Prostate gland (tissue), 2 donors: ENCODE results near the gene AFF3. TPM values are rescaled to one million over a fixed set of nuclear protein-coding genes. Genes with fewer than 3 reads are reported as not detected.
A peak's percentile ranks its signal among the peaks of the same experiment; 100 is the strongest.

Source experiments
- DNase-seq: peaks from one replicate; pipeline ENCODE4 v3.0.0-alpha.2; 2019; ENCODE audit warnings: low spot score
- H3K27ac ChIP-seq, 2 donors: fragments of 200-600 bp; sonication (generic); 2 replicates each; pipeline ENCODE4 v1.5.1; 2017 to 2019
- H3K27me3 ChIP-seq: fragments of 200-600 bp; sonication (generic); replicated peaks from 2 replicates; pipeline ENCODE4 v1.5.1; 2019; ENCODE audit not compliant: insufficient read depth
- H3K36me3 ChIP-seq, 2 donors: fragments of 200-600 bp; sonication (generic); 1 replicate in 1 of 2; 2 replicates in 1 of 2; pipeline versions ENCODE4 v1.5.1 to v1.8.1; 2017 to 2019
- H3K4me1 ChIP-seq: fragments of 200-600 bp; sonication (generic); replicated peaks from 2 replicates; pipeline ENCODE4 v1.5.1; 2019
- H3K4me3 ChIP-seq, 2 donors: fragments of 200-600 bp; sonication (generic); 2 replicates each; pipeline ENCODE4 v1.5.1; 2017 to 2019
- H3K9me3 ChIP-seq: fragments of 200-600 bp; sonication (generic); 2 replicates; pipeline ENCODE4 v1.5.1; 2017
- POLR2A ChIP-seq: fragments of 450-650 bp; IDR thresholded peaks from one replicate; pipeline ENCODE4 v1.6.1; 2016; ENCODE audit warnings: antibody characterized with exemption, mild to moderate bottlenecking
- POLR2AphosphoS5 ChIP-seq: sonication (generic); formaldehyde crosslinking; IDR thresholded peaks from one replicate; pipeline ENCODE4 v1.6.1; 2017; ENCODE audit warnings: antibody characterized with exemption
- WGBS: methylation state at CpG from one replicate; pipeline ENCODE4 v1.1.5; 2018; 5-methylcytosine and 5-hydroxymethylcytosine counted together
- intact Hi-C: fragments of 100-400 bp; cut with DNase I; formaldehyde crosslinking; loops from one replicate; pipeline ENCODE4 v1.14.2; 2022
- total RNA-seq, 2 donors: library from RNA; depleted of rRNA; stranded (reverse); fragments of >200 nt; gene quantifications; one replicate each; pipeline ENCODE4 v1.1.0, GENCODE V29; 2016
- TF ChIP-seq, protein P1 (sequence below), 4 experiments: fragments of 200-600 bp in 2 of 4; fragments of 450-650 bp in 2 of 4; sonication (generic) in 2 of 4; IDR thresholded peaks; 1 replicate in 3 of 4; 2 replicates in 1 of 4; pipeline ENCODE4 v1.5.1; 2016 to 2019; ENCODE audit warnings: antibody characterized with exemption in 4 of 4, mild to moderate bottlenecking in 2 of 4, moderate library complexity in 2 of 4

Gene AFF3
- total RNA-seq, 2 donors from 2014 or later: 74.4 to 113 TPM

DNA sequence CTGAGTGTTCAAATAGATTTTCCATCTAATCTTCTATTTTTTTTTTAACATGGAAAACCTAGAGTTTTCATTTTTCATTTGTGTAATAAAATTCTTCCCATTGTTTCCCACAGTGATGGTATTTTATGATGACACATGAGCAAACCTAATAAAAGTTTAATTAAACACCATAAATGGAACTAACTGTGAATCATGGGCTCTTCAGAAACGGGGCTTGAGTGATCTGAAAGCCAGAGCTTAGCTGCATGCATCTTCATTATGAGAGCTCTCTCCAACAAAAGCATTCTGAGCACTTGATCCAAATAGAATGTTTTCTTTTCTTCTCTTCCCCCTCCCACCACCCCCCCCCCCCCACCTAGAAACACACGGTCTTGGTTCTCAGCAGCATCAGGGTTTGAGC is 570.4 kb downstream of the AFF3 start:
- Histone ChIP-seq H3K27ac (no peak overlapping the region), H3K4me3 (no peak overlapping the region), H3K36me3 (no peaks in the 10 kb centered on the region), H3K9me3 (no peaks in the 10 kb centered on the region), H3K27me3 (no peaks in the 10 kb centered on the region), H3K4me1 (peaks cover 12% of the 10 kb centered on the region)
- no peak for DNase-seq
- 20% methylated on average over 2 of the region's 2 CpGs for WGBS
- intact Hi-C loops: loop anchor here (5.0 to 10.0 kb wide), 3 partner anchors 75 to 625 kb away; no protein-coding TSS in a partner anchor
- TF ChIP-seq POLR2A (no peak), POLR2AphosphoS5 (peak; percentile 37)
- TF ChIP-seq, protein P1, sequence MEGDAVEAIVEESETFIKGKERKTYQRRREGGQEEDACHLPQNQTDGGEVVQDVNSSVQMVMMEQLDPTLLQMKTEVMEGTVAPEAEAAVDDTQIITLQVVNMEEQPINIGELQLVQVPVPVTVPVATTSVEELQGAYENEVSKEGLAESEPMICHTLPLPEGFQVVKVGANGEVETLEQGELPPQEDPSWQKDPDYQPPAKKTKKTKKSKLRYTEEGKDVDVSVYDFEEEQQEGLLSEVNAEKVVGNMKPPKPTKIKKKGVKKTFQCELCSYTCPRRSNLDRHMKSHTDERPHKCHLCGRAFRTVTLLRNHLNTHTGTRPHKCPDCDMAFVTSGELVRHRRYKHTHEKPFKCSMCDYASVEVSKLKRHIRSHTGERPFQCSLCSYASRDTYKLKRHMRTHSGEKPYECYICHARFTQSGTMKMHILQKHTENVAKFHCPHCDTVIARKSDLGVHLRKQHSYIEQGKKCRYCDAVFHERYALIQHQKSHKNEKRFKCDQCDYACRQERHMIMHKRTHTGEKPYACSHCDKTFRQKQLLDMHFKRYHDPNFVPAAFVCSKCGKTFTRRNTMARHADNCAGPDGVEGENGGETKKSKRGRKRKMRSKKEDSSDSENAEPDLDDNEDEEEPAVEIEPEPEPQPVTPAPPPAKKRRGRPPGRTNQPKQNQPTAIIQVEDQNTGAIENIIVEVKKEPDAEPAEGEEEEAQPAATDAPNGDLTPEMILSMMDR (IDR thresholded peaks at IDR 0.05): no peak

DNA sequence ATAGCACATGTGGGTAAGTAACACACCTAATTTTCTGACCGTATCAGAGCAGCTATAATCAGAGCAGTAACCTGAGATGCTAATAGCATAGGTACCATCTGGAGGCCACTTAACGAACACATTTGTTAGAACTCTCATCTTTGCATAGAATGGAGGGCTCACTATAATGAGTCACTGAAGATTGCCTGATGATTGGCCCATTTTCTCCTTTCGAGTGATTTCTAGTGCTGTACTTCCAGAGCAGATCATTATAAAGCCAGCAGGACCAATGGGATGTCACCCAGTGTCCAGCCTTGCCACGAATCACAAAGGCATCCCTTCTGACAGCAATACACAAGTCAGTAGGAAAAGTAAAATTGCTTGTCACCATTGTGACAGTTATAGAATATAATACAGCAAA is 570.9 kb downstream of the AFF3 start:
- intact Hi-C loops: loop anchor here (5.0 to 10.0 kb wide), 3 partner anchors 76 to 626 kb away; no protein-coding TSS in a partner anchor
- WGBS: 39% methylated on average over 4 of the region's 4 CpGs
- Histone ChIP-seq H3K4me3 (no peak overlapping the region), H3K27ac (no peak overlapping the region), H3K4me1 (peaks cover 12% of the 10 kb centered on the region), H3K9me3 (no peaks in the 10 kb centered on the region), H3K27me3 (no peaks in the 10 kb centered on the region), H3K36me3 (no peaks in the 10 kb centered on the region)
- TF ChIP-seq POLR2AphosphoS5 (no peak), POLR2A (no peak)
- TF ChIP-seq, protein P1 (IDR thresholded peaks at IDR 0.05): no peak
- DNase-seq: no peak

DNA sequence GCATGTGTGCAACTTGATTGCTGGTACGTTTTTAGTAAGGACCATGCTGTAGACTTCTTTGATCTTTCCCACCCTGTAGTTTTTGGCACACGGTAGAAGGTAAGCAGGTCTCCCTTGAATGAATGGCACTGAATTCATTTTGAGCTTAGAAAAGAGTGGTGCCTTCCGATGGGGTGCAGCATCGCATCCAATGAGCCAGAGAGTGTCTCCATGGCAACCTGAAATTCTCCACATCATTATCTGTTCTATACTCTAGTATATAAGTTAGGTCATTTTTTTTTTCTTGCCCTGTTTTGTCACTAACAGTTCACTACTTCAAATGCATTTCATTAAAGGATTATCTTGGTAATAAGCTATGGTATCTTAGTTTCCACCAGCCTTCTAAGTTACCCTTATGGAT is 571.4 kb downstream of the AFF3 start:
- Histone ChIP-seq H3K27ac (no peak overlapping the region), H3K36me3 (no peaks in the 10 kb centered on the region), H3K4me3 (no peak overlapping the region), H3K4me1 (peaks cover 12% of the 10 kb centered on the region), H3K27me3 (no peaks in the 10 kb centered on the region), H3K9me3 (no peaks in the 10 kb centered on the region)
- no peak for DNase-seq
- TF ChIP-seq POLR2A (no peak), POLR2AphosphoS5 (no peak)
- TF ChIP-seq, protein P1 (IDR thresholded peaks at IDR 0.05): no peak
- intact Hi-C loops: loop anchor here (5.0 to 10.0 kb wide), 3 partner anchors 76 to 626 kb away; no protein-coding TSS in a partner anchor
- 70% methylated on average over 4 of the region's 4 CpGs for WGBS

DNA sequence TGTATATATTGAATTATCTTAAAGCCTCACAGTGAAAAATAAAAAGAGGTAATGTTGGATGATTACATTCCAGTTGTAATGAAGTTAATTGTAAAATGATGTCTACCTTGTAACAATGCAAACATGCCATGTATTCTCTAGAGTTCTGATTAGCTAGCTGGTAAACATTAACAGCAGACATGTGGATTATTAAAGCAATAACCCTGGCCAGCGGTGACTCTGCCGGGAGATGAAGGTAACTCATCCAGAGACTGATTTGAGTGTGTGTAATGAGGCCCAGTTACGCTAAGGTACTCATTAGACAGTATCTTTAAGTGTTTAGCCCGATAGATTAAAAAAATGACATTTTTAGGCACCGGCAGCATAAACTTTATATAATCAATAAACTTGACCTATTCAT is 573.0 kb downstream of the AFF3 start:
- H3K27ac ChIP-seq: no peak overlapping the region
- DNase-seq: no peak
- WGBS: 78% methylated on average over 5 of the region's 5 CpGs
- H3K9me3 ChIP-seq: no peaks in the 10 kb centered on the region
- intact Hi-C loops: loop anchor here (10.0 kb wide), 1 partner anchor 545 kb away; no protein-coding TSS in a partner anchor
- H3K4me1 ChIP-seq: peaks cover 12% of the 10 kb centered on the region
- no peak overlapping the region for H3K4me3 ChIP-seq
- H3K36me3 ChIP-seq: no peaks in the 10 kb centered on the region
- H3K27me3 ChIP-seq: no peaks in the 10 kb centered on the region
- no peak for TF ChIP-seq POLR2AphosphoS5
- no peak for TF ChIP-seq POLR2A
- TF ChIP-seq, protein P1 (IDR thresholded peaks at IDR 0.05): no peak

DNA sequence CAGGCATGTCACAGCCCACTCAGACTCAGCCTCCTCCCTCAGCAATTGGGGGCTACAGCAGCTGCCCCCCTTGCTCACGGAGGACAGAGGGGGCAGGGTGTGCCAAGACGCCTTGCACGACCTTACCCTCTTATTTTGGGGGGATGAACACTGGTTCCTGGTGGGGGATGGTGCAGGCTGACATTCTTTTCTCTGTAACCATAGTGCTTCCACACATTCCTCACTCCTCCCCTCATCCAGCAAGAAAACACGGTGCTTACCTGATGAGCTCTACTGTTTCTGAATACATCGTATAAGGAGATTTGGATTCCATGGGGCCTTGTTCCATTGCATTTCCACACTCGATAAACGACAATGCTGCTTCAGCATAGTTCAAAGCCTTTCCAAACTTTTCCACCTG is 577.2 kb downstream of the AFF3 start:
- WGBS: 79% methylated on average over 7 of the region's 7 CpGs
- no peaks in the 10 kb centered on the region for H3K9me3 ChIP-seq
- H3K4me3 ChIP-seq: no peak overlapping the region
- no peaks in the 10 kb centered on the region for H3K4me1 ChIP-seq
- no peaks in the 10 kb centered on the region for H3K36me3 ChIP-seq
- H3K27me3 ChIP-seq: no peaks in the 10 kb centered on the region
- DNase-seq: no peak
- H3K27ac ChIP-seq: no peak overlapping the region
- no peak for TF ChIP-seq POLR2AphosphoS5
- TF ChIP-seq POLR2A: no peak
- TF ChIP-seq, protein P1 (IDR thresholded peaks at IDR 0.05): no peak
- intact Hi-C loops: loop anchor here (10.0 kb wide), 1 partner anchor 550 kb away; no protein-coding TSS in a partner anchor
